Inflammatory macrophage treated with lipopolysaccharide for 1 hour (primary cell): ENCODE data around the gene NKX2-1.

Experiments
- DNase-seq, 2 donors: peaks; one replicate each; pipeline ENCODE4 v3.0.0-alpha.2; 2020 to 2022

Gene NKX2-1

DNA sequence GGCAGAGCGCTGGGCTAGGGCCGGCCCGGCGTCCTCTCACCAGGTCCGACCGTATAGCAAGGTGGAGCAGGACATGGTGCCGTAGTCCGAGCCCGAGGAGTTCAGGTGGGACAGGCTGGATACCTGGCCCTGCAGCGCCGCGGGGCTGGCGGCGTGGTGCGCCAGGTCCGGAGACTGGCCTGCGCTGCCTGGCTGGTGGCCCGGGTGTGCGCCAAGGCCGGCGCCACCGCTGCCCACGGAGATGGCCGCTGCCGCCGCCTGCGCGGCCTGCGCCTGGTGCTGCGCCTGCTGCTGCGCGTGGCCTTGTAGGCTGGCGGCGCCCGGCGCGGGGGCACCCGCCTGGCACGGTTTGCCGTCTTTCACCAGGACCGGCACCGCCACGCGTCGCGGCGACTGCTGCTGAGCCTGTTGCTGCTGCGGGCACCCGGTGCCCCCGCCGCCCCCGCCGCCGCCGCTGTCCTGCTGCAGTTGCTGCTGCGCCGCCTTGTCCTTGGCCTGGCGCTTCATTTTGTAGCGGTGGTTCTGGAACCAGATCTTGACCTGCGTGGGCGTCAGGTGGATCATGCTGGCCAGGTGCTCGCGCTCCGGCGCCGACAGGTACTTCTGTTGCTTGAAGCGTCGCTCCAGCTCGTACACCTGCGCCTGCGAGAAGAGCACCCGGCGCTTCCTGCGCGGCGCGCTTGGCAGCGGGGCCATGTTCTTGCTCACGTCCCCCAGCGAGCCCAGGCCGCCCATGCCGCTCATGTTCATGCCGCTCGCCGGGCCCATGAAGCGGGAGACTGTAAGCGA lies 2.6 kb downstream of the NKX2-1 start:
- DNase-seq = no peak

DNA sequence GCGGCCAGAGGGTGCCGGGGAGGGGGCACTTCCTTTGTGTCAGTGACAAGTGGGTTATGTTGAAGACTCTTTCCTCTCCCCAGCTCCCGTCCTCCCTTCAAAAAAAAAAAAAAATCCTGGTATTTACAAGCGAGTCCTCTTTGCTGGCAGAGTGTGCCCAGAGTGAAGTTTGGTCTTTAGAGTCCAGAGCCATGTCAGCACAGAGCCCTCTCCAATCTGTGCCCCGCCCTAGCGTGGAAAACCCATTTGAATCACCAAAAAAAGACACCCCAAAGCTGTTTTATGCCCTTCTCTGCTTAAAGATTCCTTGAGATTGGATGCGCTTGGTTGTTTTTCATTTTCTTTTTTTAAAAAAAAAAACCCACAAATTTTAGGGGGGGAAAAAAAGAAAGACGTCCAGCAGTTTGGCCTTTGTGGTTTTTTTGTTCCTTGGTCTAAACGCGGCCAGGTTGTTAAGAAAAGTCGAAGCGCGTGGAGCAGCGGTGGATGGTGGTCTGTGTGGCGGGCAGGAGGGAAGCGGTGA lies 3.3 kb downstream of the NKX2-1 start:
- DNase-seq = no peak

DNA sequence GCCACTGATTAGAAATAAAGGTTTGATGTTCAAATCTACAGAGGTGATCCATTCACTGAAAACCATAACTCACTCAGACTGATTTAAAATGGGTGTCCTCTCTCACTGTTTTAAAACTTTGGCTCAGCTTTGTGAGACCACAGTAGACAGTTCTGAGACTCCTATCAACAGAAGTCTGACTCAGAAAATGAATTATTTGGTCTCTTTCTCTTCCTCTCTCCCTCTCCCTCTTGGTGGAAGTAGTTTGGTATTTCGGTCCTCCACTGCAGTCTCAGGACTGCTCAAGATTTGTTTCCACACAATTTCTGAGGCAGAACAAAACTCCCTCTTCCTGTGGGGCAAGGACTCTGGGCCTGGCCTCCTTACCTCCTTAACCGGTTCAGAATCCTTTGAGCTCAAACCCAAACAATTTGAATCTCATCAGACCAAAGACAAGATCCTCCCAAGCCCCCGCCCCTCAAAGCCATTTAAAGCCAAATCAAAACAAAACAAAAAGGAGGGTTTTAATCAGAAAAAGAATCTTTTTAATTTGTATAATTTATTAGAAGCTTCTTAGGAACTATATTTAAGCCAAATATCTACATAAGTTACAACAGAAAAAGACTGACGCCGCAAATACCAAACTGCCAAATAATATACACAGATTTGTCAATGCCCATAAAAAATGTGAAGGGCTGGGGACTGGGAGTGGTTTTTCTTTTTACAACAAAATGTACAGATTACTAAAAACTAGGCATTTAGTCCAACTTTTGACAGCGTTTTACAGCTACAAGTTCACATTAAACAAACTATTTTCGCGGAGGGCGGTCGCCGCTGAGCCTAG lies 3.9 kb downstream of the NKX2-1 start:
- no peak for DNase-seq

DNA sequence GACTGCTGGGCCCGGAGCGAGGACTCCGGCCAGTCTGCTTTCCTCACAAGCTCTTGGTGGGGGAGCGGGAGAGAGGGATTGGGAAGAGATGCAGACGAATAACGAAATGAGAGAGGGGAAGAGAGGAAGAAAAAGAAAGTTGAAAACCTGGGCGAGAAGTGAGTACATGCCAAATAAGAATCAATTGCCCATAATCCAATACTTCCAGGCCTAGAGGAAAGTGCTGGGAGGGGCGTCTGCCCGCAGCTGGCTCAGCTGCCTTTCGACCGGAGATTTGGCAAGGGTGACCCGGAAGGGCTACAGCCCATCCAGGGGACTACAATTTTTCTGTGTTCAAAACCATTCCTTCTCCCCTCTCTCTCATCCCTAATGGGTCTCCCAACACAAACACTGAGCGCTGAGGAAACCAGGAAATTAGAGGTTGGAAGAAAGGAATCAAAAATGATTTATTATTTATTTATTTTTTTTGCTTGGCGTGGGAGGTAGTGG lies 4.9 kb downstream of the NKX2-1 start:
- no peak for DNase-seq

DNA sequence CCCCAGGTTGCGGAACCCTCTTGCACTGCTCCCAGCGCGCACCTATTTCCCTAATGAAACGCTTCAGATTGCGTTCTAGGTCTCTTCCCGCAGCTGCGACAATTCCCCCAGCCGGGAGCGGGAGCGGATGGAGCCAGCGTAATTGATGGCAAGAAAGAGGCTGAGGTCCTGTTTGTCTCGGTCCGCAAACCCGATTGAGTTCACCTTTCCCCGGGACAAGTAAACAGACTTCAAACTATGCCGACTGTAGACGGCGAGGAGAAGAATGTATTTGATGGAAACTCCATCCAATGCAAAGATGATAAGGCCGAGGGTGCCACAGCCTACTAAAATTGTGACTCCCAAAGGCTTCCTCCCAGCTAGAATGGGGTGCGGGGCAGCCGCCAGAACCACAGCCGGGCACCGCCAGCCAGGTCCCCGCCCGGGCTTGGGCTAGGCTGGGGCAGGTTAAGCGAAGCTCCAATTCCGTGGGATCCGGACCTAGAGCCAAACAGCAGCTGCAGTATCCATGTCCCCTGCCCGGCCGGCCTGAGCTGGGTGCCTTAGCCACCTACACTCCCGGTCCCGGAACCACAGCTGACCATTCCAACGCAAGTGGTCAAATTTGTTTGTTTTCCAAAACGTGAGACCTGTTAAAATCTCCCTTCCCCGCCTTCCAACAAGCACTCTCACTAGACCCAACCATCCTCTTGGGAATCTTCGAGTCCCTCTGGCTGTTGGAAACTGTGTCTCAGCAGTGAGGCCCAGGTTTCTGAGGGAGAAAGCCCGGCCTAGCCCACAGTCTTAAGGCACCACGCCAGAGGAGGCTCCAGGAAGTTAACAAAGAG lies 5.5 kb downstream of the NKX2-1 start:
- no peak for DNase-seq

DNA sequence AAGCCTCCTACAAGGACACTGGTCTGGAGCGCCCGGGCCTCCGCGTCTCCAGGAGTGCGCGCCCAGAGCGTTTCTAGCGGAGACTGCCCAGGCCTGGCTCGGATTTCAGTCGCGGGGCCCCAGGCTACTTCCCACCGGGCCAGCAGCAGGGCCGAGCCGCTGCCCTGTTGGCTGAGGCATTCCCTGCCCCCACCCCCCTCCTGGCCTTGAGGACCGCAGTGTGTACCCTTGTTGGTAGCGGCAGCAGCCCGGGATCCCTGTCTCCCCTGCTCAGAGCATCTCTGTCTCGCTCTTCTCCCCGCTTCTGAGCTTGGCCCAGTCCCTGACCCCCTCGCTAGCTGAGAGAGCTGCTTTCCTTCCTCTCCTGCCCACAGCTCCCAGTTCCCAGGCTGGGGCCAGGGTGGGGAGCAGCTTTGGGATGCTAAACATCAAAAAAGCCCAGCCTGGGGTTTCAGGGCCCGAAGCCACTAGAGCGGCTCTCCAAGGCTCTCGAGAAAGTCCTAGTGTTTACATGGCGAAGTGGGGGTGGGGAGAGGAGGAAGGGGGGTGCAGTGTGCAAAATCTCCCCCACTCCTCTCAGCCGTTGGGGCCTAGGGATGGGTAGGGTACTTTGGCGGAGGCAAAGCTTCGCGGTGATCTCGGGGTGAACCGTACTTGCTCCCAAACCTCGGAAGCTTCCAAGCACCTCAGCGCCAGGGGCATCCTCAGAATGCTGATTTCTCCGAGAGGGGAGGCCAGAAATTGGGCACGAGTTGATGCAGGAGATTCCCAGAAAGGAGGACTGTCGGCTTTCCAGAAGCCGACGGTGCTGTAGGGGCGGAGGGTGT lies 6.4 kb downstream of the NKX2-1 start:
- DNase-seq = no peak

DNA sequence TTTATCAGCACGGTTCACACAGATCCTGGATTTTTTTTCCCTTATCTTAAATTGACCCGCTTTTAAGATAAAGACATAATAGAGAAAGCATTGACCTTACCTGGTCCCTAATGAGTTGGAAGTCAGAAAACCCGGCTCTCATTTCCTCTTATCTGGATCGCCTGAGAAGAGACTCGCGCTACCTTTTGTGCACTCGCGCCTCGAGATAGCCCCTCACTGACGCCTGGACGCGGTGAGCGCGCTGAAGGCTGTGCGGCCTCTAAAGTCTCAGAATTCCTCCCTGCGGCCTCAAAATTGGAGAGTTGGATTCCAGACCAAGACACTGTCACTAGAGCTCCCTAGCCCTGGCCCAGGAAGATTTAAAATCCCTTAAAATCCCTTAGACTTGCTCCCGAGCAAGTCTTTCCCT lies 7.0 kb downstream of the NKX2-1 start:
- no peak for DNase-seq

DNA sequence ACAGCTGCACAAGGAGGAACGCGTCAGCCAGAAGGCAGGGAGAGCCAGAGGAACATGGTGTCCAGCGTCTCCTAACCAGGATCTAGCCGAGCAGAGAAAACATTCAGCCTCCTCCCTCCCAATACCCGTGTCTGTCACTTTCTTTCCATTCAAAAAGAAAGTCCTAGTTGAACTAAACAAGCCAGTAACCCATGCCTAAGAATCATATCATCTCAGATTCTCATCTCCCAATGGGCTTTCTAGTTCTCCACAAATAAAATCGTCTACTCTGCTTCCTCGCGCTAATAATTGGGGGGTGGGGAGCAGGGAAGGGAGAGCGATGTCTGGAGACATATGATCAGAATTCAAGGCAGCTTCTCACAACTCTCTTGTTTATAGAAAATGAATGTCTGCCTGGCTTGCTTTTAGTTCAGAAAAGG lies 7.4 kb downstream of the NKX2-1 start:
- no peak for DNase-seq

DNA sequence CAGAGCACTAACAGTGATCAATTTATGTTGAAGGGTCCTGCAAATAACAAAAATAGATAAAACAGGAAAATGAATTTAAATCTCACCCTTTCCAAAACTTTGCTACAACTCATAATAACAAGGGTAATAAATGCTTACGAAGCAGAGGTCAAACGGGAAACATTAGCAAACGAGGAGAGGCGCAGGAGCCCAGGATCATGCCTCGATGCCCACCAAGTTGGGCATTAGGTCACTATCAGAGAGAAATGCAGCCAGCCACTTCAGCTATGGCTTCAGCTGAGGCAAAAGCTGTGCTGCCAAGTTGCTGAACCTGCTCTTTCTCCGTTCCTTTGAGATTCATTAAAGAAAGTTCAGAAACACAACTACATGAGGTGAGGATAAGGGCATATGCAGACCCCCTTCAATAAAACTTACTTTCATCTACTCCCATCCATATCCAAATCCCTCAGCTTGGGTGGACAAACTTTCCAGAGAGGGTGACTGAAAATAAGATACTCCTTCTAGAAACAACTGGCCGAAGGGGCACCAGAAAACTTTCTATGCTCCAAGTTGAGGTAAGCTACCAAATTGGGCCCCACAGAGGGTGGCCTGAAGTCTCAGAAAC lies 7.9 kb downstream of the NKX2-1 start:
- no peak for DNase-seq

DNA sequence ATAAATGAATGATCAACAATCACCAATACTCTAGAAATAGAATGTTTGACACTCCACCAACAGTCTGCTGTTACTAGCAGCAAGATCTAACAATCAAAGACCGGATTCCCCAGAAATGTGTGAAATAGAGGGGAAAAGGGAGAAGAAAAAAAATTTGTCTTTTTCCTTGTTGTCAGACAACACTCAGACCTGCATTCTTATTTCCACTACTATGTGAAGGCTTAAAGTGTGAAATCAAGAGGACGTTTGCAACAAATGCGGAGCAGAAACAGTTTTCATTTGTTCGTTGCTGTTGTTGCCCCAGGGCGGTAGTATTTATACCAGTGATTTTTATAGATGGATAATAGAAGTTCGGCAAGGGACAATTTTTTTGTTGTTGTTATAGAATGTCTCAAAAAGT lies 9.2 kb downstream of the NKX2-1 start:
- no peak for DNase-seq

DNA sequence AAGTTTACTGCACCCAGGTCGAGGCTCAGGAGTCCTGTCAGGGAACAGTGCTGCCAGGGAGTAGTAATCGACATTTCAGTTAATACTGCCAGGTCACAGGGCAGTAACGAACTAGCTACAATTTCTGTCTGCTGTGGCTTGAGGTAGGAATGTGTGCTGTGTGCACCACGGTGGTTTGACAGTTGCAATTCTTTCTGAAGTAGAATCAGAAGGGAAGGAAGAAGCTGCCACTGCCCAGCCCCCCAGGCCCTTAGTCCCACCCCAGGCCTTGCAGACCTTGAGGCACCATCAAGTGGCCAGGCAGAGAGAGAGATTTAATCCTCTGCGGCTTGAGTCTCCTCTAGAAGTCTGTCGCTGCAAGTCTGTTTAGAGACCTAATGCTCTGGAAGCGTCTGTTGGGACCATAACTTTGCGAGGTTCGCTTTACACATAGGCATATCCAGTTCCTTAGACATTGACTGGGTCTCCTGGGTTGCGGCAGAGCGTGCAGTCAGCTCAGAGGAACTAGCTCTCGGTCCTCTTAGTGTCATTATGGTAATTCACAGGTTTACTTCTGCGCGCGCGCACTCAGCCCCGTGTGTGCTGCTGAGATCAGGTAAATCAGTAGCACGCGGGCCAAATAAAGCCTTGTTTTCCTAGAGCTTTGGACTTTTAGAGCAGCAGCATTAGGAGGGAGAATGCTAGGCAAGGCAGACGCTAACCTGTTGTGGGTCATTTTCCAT lies 9.8 kb downstream of the NKX2-1 start:
- DNase-seq = no peak

DNA sequence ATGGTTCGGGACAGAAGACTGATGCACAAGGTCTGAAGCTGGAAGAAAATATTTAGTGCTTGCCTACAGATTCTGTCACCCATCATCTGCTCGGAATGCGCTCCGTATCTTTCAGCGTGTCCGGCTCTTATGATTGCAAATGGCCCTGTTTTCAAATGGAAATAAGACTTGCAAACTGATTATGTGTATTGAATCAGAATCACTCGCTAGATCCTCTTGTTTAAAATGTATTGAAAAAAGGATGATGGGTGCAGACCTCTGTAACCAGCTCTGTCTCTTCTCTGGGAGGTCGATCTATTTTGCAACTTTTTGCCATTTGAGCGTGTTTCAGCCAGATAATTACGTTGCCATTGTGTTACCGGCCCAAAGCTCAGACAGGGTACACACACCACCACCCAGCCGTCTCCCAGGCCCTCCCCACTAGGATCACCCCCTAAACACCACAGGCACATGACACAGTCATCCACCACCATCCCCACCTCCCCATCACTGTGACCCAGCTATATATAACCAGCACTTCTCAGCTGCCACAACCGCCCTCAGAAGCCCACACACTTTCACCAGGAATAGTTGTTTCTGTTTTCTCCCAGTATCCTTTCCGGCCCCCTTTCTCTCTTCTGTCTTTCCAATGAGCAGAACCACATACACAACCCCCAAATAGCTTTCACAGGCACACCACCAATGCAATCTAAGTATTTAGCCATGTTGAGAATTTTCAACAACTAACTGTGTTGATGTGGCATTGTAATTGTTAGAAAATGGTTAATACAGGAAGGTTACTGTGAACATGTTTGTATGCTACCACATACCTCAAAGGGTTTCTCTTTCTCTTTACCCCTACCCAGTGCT lies 10.7 kb downstream of the NKX2-1 start:
- no peak for DNase-seq

DNA sequence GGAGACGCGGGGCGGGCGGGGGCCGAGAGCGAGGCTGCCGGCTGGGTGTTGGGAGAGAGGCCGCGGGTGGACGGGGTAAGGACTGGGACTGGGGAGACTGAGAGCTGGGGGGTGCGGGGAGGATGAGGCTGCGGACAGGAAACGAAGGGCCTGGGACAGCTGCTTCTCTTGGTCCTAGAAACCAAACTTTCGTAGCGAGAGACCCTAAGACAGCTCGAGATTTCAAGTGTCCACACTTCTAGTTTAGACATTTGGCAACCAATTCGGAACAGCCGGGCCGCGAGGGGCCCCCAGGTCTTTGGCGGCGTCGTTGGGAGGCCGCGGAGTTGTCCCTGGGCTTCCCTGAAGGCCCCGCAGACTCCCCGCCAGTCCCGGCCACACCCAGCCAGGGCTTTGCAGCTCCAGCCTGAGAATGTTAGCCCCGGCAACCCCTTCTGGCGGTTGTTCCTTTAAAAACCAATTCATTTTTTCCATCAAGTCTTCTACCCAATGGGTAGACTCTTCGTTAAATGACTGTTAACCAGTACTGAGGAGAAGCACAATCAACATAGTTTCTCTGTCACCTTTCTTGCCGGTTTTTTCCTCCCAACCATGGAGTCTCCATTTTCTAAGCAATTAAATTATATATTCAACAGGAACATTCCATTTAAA lies 11.5 kb downstream of the NKX2-1 start:
- no peak for DNase-seq

DNA sequence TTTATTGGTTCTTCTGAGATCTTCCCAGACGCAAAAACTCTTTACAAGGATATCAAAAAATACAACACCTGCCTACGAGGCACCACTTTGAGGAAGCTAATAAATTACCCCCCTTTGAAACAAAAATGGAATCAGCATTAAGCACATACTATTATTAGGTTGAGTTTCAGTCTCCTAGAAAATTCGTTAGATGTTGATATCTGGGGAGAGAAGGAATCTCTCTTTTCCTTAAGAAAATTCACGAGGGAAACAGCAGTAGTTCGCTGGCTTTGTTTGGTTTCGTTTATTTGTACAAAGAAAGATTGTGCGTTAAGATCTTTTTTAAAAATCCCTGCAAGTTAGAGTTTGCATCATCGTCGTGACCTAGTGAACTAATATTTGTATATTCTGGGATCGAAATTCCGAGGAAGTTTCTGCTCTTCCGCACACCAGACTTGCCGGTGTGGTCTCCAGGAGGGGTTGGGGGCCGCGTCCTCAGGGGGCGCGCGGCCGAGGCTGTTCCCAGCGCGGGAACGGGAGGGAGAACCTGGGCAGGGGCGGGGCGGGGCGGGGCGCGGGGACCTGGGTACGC lies 12.1 kb downstream of the NKX2-1 start:
- no peak for DNase-seq

DNA sequence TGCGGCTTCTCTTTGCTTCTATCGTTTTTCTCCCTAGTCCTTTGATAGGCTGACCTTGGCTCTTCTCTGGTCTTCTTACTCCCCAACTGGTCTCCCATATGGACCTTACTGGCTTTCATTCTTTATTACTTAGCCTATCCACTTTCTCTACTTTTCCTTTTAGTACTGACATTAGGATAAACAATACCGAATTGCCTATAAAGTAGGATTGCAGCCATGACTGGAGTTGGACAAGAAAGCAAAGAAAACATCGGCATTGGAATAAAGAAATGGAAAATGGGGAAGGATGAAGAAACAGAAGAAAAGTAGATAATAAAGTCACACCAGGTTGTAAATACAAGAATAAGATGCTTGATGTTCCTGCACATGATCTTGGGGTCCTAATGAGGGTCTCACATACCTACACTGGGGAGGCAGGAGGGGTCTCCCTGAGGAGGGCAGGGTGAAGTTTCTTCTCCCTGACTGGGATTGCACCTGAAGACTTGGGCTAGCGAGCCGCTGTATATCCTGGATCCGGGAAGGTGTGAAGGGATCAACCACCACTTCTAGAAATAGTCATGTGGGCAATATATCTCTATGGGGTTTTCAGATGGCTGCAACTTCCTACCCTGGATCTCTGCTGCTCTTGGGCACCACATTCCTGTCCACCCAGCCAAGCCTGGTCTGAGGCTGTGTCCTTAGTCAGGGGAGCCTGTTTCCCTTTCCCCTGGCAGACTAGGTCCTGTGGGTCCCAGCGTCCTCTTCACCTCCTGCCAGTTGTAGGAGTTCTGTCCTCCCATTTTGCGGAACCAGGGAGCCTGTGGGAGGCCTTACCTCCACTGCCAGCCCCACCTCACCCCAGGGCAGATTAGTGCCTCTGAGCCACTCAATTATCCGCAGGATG lies 13.1 kb downstream of the NKX2-1 start:
- no peak for DNase-seq

DNA sequence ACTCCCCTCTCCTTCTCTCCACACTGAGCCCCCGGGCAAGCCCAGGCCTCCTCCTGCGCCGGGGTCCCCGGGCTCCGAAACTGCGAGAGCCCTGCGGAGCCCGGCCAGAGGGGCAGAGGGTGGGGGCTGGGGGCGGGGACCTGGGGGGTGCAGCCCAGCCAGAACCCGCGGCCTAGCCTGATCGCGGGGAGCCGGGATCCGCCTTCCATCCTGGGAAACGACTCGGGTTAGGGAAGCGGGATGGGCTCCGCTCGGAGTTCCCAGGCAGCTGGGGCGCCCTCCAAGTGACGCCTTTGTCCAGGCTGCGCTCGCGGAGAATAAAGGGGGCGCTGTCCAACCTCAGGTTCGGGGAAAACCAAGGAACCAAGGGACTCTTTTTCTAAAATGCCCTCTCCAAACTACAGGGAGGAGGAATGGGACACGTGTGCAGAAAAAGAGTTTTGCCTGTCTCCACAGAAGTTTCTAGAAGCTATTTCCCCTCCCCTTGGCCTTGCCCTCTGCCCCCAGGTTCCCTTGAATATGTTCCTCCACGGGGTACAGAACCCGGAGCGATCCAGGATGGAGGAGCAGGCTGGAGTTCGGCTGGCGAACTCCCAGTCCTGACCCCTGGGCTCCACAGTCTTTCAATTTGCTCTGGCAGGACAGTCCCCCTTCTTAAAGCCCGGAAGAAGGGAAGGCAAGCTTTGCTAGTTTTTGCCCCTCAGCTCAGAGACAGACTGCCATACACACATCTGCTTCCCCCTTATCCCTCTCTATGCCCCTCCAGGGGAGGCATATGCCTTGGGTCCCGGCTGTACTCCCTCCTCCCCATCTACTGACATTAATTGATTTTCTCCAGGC lies 13.9 kb downstream of the NKX2-1 start:
- DNase-seq = no peak
